Cardiac muscle cell (in vitro differentiated cells and primary cell): ENCODE results near the gene COPS9. TPM values are rescaled to one million over a fixed set of nuclear protein-coding genes. Genes with fewer than 3 reads are reported as not detected.

Experiments used
- DNase-seq, 2 donors: peaks; one replicate each; pipeline versions ENCODE4 v3.0.0 to v3.0.0-alpha.2; 2010 to 2017; ENCODE audit warnings: low read depth in 1 of 2, low spot score in 1 of 2
- H3K27ac ChIP-seq: fragments of 200-600 bp; sonication (generic); 2 replicates; pipeline ENCODE4 v1.5.1; 2016
- H3K27me3 ChIP-seq: fragments of 200-600 bp; sonication (generic); 2 replicates; pipeline ENCODE4 v1.6.0; 2016; ENCODE audit warnings: control low read depth
- H3K36me3 ChIP-seq: fragments of 200-600 bp; sonication (generic); 2 replicates; pipeline ENCODE4 v1.5.1; 2016; ENCODE audit warnings: control low read depth
- H3K4me1 ChIP-seq: fragments of 200-600 bp; sonication (generic); 2 replicates; pipeline ENCODE4 v1.8.1; 2017; ENCODE audit warnings: low read depth, mild to moderate bottlenecking, mixed run types
- H3K4me3 ChIP-seq: fragments of 200-600 bp; sonication (generic); 2 replicates; pipeline ENCODE4 v1.5.1; 2016; ENCODE audit warnings: mild to moderate bottlenecking
- H3K9me3 ChIP-seq: fragments of 200-600 bp; sonication (generic); 2 replicates; pipeline ENCODE4 v1.5.1; 2017; ENCODE audit warnings: low read depth, mild to moderate bottlenecking, control low read depth
- polyA plus RNA-seq: library from polyadenylated mRNA; unstranded; fragments of >200 nt; fragmentation: Nextera tagmentation; extraction: Ambion mirVana; gene quantifications from 2 replicates; pipeline ENCODE4 v1.2.1, GENCODE V29; 2016
- total RNA-seq: library from RNA; depleted of rRNA; stranded (reverse); fragments of >200 nt; gene quantifications from 2 replicates; pipeline ENCODE4 v1.2.3, GENCODE V29; 2016
- TF ChIP-seq, protein P1 (sequence below): IDR thresholded peaks from 2 replicates; pipeline ENCODE4 v1.5.1; 2012; ENCODE audit warnings: low read depth, mild to moderate bottlenecking, low read length

Gene COPS9
- total and polyA plus RNA-seq, 2 experiments from 2014 or later: 111 to 321 TPM

DNA sequence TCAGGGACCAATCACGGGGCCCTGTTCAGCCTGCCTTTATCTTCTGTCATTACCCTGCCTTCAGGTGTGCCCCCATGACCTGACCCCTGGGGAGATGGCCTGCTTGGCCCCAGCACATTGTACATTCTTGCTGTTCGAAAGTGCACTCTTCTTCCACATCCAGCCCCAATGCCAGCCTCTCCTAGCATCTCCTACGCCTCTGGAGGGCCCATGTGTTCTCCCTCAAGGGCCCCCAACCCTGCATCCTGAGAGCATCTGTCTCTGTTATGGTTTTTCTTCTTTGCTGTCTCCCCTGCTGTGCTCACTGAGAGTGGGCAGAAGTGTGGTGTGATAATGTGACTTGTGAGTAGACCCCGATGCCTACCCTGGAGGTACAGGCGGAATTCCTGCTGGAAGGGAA lies 45.9 kb upstream of the COPS9 start:
- H3K9me3 ChIP-seq: no peaks in the 10 kb centered on the region
- H3K27ac ChIP-seq: no peak overlapping the region
- TF ChIP-seq, protein P1, sequence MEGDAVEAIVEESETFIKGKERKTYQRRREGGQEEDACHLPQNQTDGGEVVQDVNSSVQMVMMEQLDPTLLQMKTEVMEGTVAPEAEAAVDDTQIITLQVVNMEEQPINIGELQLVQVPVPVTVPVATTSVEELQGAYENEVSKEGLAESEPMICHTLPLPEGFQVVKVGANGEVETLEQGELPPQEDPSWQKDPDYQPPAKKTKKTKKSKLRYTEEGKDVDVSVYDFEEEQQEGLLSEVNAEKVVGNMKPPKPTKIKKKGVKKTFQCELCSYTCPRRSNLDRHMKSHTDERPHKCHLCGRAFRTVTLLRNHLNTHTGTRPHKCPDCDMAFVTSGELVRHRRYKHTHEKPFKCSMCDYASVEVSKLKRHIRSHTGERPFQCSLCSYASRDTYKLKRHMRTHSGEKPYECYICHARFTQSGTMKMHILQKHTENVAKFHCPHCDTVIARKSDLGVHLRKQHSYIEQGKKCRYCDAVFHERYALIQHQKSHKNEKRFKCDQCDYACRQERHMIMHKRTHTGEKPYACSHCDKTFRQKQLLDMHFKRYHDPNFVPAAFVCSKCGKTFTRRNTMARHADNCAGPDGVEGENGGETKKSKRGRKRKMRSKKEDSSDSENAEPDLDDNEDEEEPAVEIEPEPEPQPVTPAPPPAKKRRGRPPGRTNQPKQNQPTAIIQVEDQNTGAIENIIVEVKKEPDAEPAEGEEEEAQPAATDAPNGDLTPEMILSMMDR: no peak
- H3K4me3 ChIP-seq: no peak overlapping the region
- no peaks in the 10 kb centered on the region for H3K27me3 ChIP-seq
- no peaks in the 10 kb centered on the region for H3K36me3 ChIP-seq
- no peak for DNase-seq
- no peaks in the 10 kb centered on the region for H3K4me1 ChIP-seq

- no peak overlapping the region for H3K4me3 ChIP-seq
- H3K27me3 ChIP-seq: no peaks in the 10 kb centered on the region
- TF ChIP-seq, protein P1: no peak
- no peaks in the 10 kb centered on the region for H3K4me1 ChIP-seq
- DNase-seq: no peak
- no peak overlapping the region for H3K27ac ChIP-seq
- H3K9me3 ChIP-seq: no peaks in the 10 kb centered on the region
- no peaks in the 10 kb centered on the region for H3K36me3 ChIP-seq
Observed at GRCh38 chr2:240179941-240180666, 44.0 kb upstream of the COPS9 start.

- no peaks in the 10 kb centered on the region for H3K36me3 ChIP-seq
- H3K27me3 ChIP-seq: no peaks in the 10 kb centered on the region
- H3K27ac ChIP-seq: no peak overlapping the region
- DNase-seq: no peak
- H3K4me1 ChIP-seq: no peaks in the 10 kb centered on the region
- H3K4me3 ChIP-seq: no peak overlapping the region
- TF ChIP-seq, protein P1: no peak
- no peaks in the 10 kb centered on the region for H3K9me3 ChIP-seq
Observed at GRCh38 chr2:240179186-240179815, 43.2 kb upstream of the COPS9 start.

- Histone ChIP-seq H3K27me3 (no peaks in the 10 kb centered on the region), H3K4me3 (no peak overlapping the region), H3K4me1 (no peaks in the 10 kb centered on the region), H3K9me3 (no peaks in the 10 kb centered on the region), H3K27ac (no peak overlapping the region), H3K36me3 (no peaks in the 10 kb centered on the region)
- TF ChIP-seq, protein P1: no peak
- no peak for DNase-seq
Observed at GRCh38 chr2:240178564-240178963, 42.5 kb upstream of the COPS9 start.

GRCh38 chr2:240174496-240174895 lies 38.4 kb upstream of the COPS9 start:
- no peak overlapping the region for H3K27ac ChIP-seq
- no peak for DNase-seq
- no peaks in the 10 kb centered on the region for H3K9me3 ChIP-seq
- H3K27me3 ChIP-seq: no peaks in the 10 kb centered on the region
- no peak overlapping the region for H3K4me3 ChIP-seq
- H3K4me1 ChIP-seq: no peaks in the 10 kb centered on the region
- H3K36me3 ChIP-seq: no peaks in the 10 kb centered on the region
- TF ChIP-seq, protein P1: no peak
